ENCODE data around the gene ZNHIT2.

DNA sequence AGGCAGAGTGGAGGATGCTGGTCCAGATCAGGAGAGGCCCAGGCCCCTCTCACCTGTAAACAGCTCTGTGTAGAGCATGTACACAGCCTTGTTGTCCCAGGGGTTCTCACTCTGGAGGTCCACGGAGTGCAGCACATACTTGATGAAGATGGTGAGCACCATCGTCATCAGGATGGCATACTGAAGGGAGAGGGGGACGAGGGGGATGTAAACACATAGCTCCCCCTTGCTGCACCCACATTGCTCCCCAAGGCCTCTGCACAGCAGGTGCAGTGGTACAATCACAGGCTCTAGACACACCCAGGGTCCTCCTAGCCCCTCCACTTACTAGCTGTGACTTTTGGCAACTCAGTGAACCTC is 13.9 kb upstream of the ZNHIT2 start:
- TF ChIP-seq CTCF (optimal IDR thresholded peaks at IDR 0.05 in 1 of 3, IDR thresholded peaks at IDR 0.05 in 1 of 3, conservative IDR thresholded peaks at IDR 0.05 in 1 of 3; ENCODE audit: extremely low read depth in 1 of 3, insufficient read depth in 2 of 3, low read length in 3 of 3) (no peak), EZH2 (IDR thresholded peaks at IDR 0.05; ENCODE audit: low read length) (no peak)
